NCI-H2227 (cell line): Measurements from ENCODE around the gene TMEM108.

Experiments used
- DNase-seq: peaks from one replicate; lab custom pipeline; 2025; ENCODE audit not compliant: unreplicated experiment; lab: John Stamatoyannopoulos, UW

Gene TMEM108

GRCh38 chr3:133301731-133302130, 263.5 kb downstream of the TMEM108 start:
- DNase-seq: no peak

GRCh38 chr3:133303430-133303829, 265.2 kb downstream of the TMEM108 start:
- no peak for DNase-seq

GRCh38 chr3:133317866-133318265, 279.7 kb downstream of the TMEM108 start:
- no peak for DNase-seq

GRCh38 chr3:133328373-133328772, 290.2 kb downstream of the TMEM108 start:
- DNase-seq: no peak

- DNase-seq: peak; percentile 13
Observed at GRCh38 chr3:133329626-133330025, 291.4 kb downstream of the TMEM108 start.

- peak; percentile 30 for DNase-seq
Observed at GRCh38 chr3:133330065-133330464, 291.9 kb downstream of the TMEM108 start.

- DNase-seq: no peak
Observed at GRCh38 chr3:133330522-133330921, 292.3 kb downstream of the TMEM108 start.

GRCh38 chr3:133354721-133355120, 316.5 kb downstream of the TMEM108 start:
- DNase-seq: no peak

GRCh38 chr3:133360476-133360875, 322.3 kb downstream of the TMEM108 start:
- DNase-seq: no peak

- no peak for DNase-seq
Observed at GRCh38 chr3:133361011-133361410, 322.8 kb downstream of the TMEM108 start.

GRCh38 chr3:133361435-133361834, 323.2 kb downstream of the TMEM108 start:
- no peak for DNase-seq

GRCh38 chr3:133362539-133362938, 324.3 kb downstream of the TMEM108 start:
- no peak for DNase-seq

- no peak for DNase-seq
Observed at GRCh38 chr3:133364704-133365103, 326.5 kb downstream of the TMEM108 start.

- no peak for DNase-seq
Observed at GRCh38 chr3:133366921-133367320, 328.7 kb downstream of the TMEM108 start.

- DNase-seq: no peak
Observed at GRCh38 chr3:133367403-133367802, 329.2 kb downstream of the TMEM108 start.

GRCh38 chr3:133367956-133368355, 329.8 kb downstream of the TMEM108 start:
- DNase-seq: no peak

GRCh38 chr3:133368371-133369067, 330.3 kb downstream of the TMEM108 start:
- DNase-seq: no peak

GRCh38 chr3:133369068-133369440, 330.9 kb downstream of the TMEM108 start:
- no peak for DNase-seq

- no peak for DNase-seq
Observed at GRCh38 chr3:133371181-133371580, 333.0 kb downstream of the TMEM108 start.

- DNase-seq: no peak
Observed at GRCh38 chr3:133371676-133372075, 333.5 kb downstream of the TMEM108 start.

GRCh38 chr3:133374708-133375402, 336.7 kb downstream of the TMEM108 start:
- peak; percentile 29 for DNase-seq

- DNase-seq: no peak
Observed at GRCh38 chr3:133375403-133375745, 337.2 kb downstream of the TMEM108 start.

- DNase-seq: no peak
Observed at GRCh38 chr3:133376810-133377209, 338.6 kb downstream of the TMEM108 start.
